Kidney (tissue), 14 donors: ENCODE results near the gene CKAP5. TPM values are rescaled to one million over a fixed set of nuclear protein-coding genes. Genes with fewer than 3 reads are reported as not detected.
A peak's percentile ranks its signal among the peaks of the same experiment; 100 is the strongest.

Source experiments
- DNase-seq, 5 donors: peaks; one replicate each; pipeline ENCODE4 v3.0.0-alpha.2; 2013 to 2020
- FAIRE-seq: peaks from 2 replicates; lab custom pipeline; 2012; peaks lifted over from hg19 to GRCh38; lab: Jason Lieb, UNC
- H3K27ac ChIP-seq, 2 donors: one replicate each; pipeline ENCODE4 v1.7.0; 2013; ENCODE audit warnings: low read depth in 2 of 2, low read length in 2 of 2, inconsistent platforms in 1 of 2
- H3K27me3 ChIP-seq: one replicate; pipeline ENCODE4 v1.7.1; 2013; ENCODE audit warnings: low read length, inconsistent platforms; ENCODE audit not compliant: control insufficient read depth, insufficient read depth
- H3K36me3 ChIP-seq, 3 donors: one replicate each; pipeline versions ENCODE4 v1.7.0 to v1.7.1; 2013; ENCODE audit warnings: low read length in 3 of 3, control low read depth in 1 of 3, inconsistent platforms in 1 of 3; ENCODE audit not compliant: insufficient read depth in 3 of 3, control insufficient read depth in 2 of 3
- H3K4me1 ChIP-seq, 3 donors: one replicate each; pipeline versions ENCODE4 v1.7.0 to v1.7.1; 2013; ENCODE audit warnings: low read length in 3 of 3, inconsistent platforms in 1 of 3, low read depth in 1 of 3; ENCODE audit not compliant: control insufficient read depth in 2 of 3, insufficient read depth in 2 of 3
- H3K4me3 ChIP-seq, 3 donors: one replicate each; pipeline versions ENCODE4 v1.7.0 to v1.8.1; 2013; ENCODE audit warnings: low read length in 3 of 3, control low read depth in 1 of 3, inconsistent platforms in 1 of 3
- H3K9ac ChIP-seq, 3 donors: one replicate each; pipeline versions ENCODE4 v1.7.0 to v1.7.1; 2013; ENCODE audit warnings: low read length in 3 of 3, control low read depth in 1 of 3, inconsistent platforms in 1 of 3
- H3K9me3 ChIP-seq, 3 donors: one replicate each; pipeline versions ENCODE4 v1.7.0 to v1.7.1; 2013; ENCODE audit warnings: low read length in 3 of 3, control low read depth in 1 of 3, inconsistent platforms in 1 of 3; ENCODE audit not compliant: control insufficient read depth in 2 of 3, insufficient read depth in 1 of 3
- CTCF ChIP-seq: IDR thresholded peaks from 3 replicates; pipeline ENCODE4 v1.5.1; 2012; ENCODE audit warnings: mild to moderate bottlenecking, moderate library complexity, borderline replicate concordance; ENCODE audit not compliant: insufficient read depth; ENCODE audit errors: extremely low read depth
- intact Hi-C: fragments of 100-400 bp; cut with DNase I; formaldehyde crosslinking; loops from one replicate; pipeline ENCODE4 v1.11.1; 2022
- polyA plus RNA-seq: library from polyadenylated mRNA; stranded (reverse); fragments of 350-450 nt; fragmentation: Illumina TruSeq; extraction: RNeasy Lipid Tissue Mini Kit (QIAGEN cat#74804); gene quantifications from one replicate; pipeline ENCODE4 v1.2.3, GENCODE V29; 2014; ENCODE audit warnings: low read depth, low replicate concordance; ENCODE audit not compliant: insufficient read depth
- total RNA-seq: library from RNA; stranded (reverse); fragmentation: NEBNext Ultra II Directional; extraction: Animal tissue kit (Norgen Biotek cat#: 25700); gene quantifications from one replicate; pipeline ENCODE4 v1.2.1, GENCODE V29; 2021
- donor health status: control.
- donor health status: control.
- donor health status: control.
- donor health status: control.
- donor health status: control.
- donor health status: DM: yes; HTN: yes; CAD: no.
- donor health status: Normal renal cell carcinoma (clear cell type).

CKAP5 gene
- total and polyA plus RNA-seq, 2 donors from 2014 or later, result 10.8 to 51.9 TPM

GRCh38 chr11:46725338-46726205 is 120.5 kb downstream of the CKAP5 start:
- Histone ChIP-seq H3K27me3 (no peaks in the 10 kb centered on the region), H3K9me3 (no peaks in the 10 kb centered on the region), H3K4me1 (no peaks in the 10 kb centered on the region), H3K36me3 (no peaks in the 10 kb centered on the region), H3K27ac (no peak overlapping the region), H3K9ac (no peak overlapping the region), H3K4me3 (no peak overlapping the region)
- DNase-seq (peak in 1 of 5 donors; percentile 69), FAIRE-seq (no peak)
- intact Hi-C loops, result no loop called here
- no peak for TF ChIP-seq CTCF

- no peak for TF ChIP-seq CTCF
- no peak overlapping the region for H3K9ac ChIP-seq
- no peaks in the 10 kb centered on the region for H3K9me3 ChIP-seq
- H3K27ac ChIP-seq, result no peak overlapping the region
- DNase-seq (no peak), FAIRE-seq (no peak)
- intact Hi-C loops, result no loop called here
- H3K36me3 ChIP-seq, result no peaks in the 10 kb centered on the region
- no peaks in the 10 kb centered on the region for H3K4me1 ChIP-seq
- H3K4me3 ChIP-seq, result no peak overlapping the region
- H3K27me3 ChIP-seq, result no peaks in the 10 kb centered on the region
Measured at GRCh38 chr11:46724088-46724487, 122.0 kb downstream of the CKAP5 start.

GRCh38 chr11:46723359-46723680 is 122.8 kb downstream of the CKAP5 start:
- H3K36me3 ChIP-seq, result no peaks in the 10 kb centered on the region
- no peak overlapping the region for H3K9ac ChIP-seq
- no peak for FAIRE-seq
- no peaks in the 10 kb centered on the region for H3K9me3 ChIP-seq
- no peak overlapping the region for H3K27ac ChIP-seq
- H3K27me3 ChIP-seq, result no peaks in the 10 kb centered on the region
- no peak overlapping the region for H3K4me3 ChIP-seq
- H3K4me1 ChIP-seq, result no peaks in the 10 kb centered on the region
- DNase-seq, result peak in 1 of 5 donors; percentile 28
- intact Hi-C loops, result no loop called here
- no peak for TF ChIP-seq CTCF
